HG03175 (cell line): Measurements from ENCODE around the gene FNDC3B.
A peak's percentile ranks its signal among the peaks of the same experiment; 100 is the strongest.

Source experiments
- ATAC-seq: cut with Tn5 transposase; IDR thresholded peaks from one replicate; pipeline ENCODE4 v1.9.1; 2021; ENCODE audit warnings: mild to moderate bottlenecking, moderate library complexity; ENCODE audit not compliant: unreplicated experiment

FNDC3B gene

DNA sequence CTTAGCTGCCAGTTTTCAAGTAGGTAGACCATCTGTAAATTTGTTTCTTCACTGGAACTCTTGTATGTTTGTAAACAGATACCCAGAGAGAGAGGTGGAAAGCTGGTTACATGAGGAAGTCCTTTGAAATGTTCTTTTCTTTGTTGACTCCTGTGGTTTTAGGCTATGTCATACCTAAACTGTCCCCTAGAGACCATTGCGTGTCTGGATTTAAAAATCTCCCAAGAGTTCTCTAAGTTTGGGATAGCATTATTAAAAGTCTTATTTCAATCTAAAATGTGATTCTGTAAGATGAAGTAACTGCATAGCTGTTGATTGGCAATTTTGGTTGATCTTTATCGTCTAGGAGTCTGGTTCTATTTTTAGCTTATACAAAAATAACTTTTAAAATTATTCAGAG lies 281.7 kb downstream of the FNDC3B start:
- ATAC-seq, result peak; percentile 38

DNA sequence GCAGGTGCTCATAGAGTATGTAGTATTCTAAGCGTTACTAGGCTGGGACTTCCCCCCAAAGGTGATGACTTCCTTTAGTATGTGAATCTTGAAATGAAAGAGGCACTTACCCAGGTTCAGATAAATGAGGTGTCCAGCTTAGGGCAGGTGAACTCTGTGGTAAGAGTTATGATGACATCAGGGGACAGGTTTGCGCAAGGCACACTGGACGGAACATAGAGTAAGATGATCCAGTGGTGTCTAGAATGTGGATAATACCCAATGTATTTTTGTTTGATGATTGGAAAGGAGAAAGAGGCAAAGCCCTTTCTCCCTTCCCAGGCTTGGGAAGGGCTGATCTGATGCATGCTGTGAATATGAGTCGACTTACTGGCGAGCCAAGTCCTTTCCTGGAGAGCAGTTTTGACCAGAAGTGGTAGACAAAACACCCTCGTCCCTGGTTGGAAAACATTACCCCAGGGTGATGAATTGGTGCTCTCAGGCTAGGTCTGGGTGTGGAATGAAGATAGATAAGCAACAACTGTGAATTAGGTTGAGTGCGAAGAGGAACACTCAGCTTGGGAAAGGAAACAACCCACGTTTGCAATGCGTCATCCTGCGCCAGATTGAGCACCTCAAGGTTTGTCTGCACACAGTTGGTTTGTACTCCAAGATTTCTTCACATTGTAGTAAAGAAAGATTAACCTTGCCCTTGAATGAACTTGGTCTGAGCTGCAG lies 284.7 kb downstream of the FNDC3B start:
- ATAC-seq, result no peak

DNA sequence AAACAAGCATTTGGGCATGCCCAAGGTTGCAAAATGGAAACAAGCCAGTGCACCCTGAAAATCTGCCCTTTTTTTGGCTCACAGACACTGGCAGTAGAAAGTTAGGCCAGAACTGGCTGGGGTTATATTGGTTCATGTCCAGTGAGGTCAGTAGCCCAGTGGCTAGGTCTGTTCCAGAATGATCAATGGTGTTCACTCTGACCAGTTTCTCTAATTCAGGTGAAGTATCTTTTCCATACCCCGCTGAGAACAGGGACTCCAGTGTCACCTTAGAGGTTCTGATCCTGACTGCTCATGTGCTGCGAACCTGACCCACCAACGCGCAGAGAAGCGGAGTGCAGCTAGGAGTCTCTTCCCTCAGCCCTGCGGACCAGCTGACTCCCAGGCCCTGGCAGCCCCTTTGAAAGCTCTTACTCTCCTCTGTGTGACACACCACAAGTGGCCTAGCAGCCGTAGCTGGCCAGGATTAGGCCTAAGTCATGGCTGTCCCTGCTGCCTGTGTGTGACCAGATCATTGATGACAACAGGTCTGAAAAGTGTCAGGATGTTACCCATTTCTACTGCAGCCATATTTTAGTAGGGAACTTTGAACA lies 285.3 kb downstream of the FNDC3B start:
- no peak for ATAC-seq

- no peak for ATAC-seq
Observed at GRCh38 chr3:172325461-172325860, 286.1 kb downstream of the FNDC3B start.

- ATAC-seq, result no peak
Observed at GRCh38 chr3:172326993-172327392, 287.6 kb downstream of the FNDC3B start.

DNA sequence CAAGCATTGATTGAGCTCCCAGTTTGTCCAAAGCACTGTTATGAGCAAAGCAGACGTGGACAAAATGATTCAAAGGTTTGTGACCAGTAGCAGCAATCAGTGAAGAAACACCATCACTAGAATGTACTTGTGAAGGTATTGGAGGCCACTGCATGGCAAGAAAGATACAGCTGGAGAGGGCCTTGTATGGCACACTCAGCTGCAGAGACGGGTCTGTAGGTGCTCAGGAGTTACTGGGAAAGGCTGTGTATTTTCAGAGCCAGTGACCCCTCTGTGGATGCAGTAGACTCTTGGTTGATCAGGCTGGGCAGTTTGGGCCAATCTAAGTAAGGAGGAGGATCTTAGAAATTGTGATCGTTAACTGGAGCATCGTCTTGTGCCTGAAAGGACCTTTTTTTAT lies 288.9 kb downstream of the FNDC3B start:
- ATAC-seq, result no peak

DNA sequence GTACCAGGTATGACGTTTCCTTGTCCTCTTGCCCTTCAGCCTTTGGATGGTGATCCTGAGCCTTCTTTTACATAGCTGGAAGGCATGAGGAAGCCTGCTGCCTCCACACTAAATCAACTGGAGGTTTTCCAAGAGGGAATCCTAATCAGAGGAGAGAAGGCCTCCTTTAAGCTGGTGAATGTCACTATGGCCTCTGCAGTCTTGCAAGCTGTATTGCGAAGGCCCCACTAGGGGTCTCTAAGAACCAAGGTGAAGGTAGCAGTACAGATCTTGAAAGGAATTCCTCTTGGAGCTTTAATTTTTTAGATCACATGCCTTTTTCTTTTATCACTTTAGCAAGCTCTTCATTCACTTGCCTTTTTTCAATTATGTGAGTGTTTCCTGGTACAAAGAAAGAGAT lies 289.7 kb downstream of the FNDC3B start:
- ATAC-seq, result no peak

DNA sequence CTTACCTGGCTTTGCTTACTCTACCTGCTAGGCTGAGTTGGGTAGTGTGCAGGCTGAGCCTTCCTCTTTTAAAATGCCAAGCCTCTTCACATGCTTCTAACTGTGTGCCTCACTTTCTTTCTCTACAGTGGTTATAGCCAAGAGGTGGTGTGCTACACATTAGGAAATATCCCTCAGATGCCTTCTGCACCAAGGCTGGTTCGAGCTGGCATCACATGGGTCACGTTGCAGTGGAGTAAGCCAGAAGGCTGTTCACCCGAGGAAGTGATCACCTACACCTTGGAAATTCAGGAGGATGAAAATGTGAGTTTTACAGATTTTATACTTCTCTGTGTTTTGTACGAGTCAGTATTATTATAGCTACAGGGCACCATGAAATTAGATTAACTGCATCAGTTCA lies 291.0 kb downstream of the FNDC3B start:
- ATAC-seq, result no peak

- peak; percentile 84 for ATAC-seq
Observed at GRCh38 chr3:172332256-172333041, 293.1 kb downstream of the FNDC3B start.

GRCh38 chr3:172333042-172333377 lies 293.6 kb downstream of the FNDC3B start:
- ATAC-seq, result no peak

GRCh38 chr3:172333692-172334457 lies 294.5 kb downstream of the FNDC3B start:
- ATAC-seq, result no peak

GRCh38 chr3:172334671-172335207 lies 295.4 kb downstream of the FNDC3B start:
- no peak for ATAC-seq

GRCh38 chr3:172339892-172340291 lies 300.5 kb downstream of the FNDC3B start:
- ATAC-seq, result no peak

DNA sequence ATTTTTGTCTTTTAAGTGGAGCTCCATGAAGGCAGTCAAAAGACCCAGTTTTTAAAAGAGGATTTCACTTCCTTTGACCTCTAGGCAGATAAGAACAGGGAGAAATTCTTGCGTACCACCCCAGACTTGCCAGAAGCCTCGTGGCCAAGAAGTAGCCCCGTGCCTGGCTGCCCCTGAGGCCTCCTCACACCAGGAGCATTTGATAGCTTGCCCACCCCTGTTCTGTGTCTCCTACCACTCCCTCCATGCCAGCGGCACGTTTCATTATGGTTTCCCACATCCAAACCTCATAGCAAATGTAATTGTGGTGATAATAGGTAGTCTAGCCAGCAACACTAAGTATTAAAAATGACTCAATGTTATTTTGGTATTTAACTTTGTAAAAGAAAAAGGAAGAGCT lies 301.2 kb downstream of the FNDC3B start:
- no peak for ATAC-seq

GRCh38 chr3:172341482-172342059 lies 302.2 kb downstream of the FNDC3B start:
- peak; percentile 78 for ATAC-seq

GRCh38 chr3:172342097-172342659 lies 302.8 kb downstream of the FNDC3B start:
- no peak for ATAC-seq

DNA sequence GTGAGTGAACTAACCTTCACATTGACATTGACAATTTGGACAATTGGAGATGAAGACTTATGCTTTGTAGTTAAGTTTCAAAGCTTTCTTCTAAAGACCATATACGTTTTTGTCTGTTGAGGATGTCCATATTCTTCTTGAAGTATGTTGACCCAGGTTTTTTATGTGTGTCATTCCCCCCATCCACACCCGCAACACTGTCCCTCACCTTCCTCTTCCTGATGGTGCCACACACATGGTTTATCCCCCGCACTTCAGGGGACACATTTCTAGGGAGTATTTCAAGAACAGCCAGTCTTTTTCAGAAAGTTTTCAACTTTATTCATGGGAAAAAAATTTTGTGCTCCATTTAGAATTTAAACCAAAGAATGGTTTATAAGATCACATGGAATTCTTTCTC lies 303.7 kb downstream of the FNDC3B start:
- no peak for ATAC-seq

GRCh38 chr3:172343979-172344378 lies 304.6 kb downstream of the FNDC3B start:
- ATAC-seq, result no peak

DNA sequence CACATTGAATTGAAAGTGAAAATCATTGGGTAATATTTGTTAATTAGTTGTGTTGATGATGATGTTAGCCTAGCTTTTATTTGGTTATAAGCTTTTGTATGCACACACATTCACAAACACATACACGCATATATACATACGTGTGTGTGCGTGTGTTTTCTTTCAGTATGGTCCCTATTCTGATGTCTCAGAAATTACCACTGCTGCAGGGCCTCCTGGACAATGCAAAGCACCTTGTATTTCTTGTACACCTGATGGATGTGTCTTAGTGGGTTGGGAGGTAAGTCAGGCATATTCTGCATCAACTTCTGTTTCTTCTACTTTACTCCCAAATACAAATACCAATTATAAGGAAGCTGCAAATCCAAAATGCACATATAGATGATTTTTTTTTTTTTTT lies 306.8 kb downstream of the FNDC3B start:
- no peak for ATAC-seq

DNA sequence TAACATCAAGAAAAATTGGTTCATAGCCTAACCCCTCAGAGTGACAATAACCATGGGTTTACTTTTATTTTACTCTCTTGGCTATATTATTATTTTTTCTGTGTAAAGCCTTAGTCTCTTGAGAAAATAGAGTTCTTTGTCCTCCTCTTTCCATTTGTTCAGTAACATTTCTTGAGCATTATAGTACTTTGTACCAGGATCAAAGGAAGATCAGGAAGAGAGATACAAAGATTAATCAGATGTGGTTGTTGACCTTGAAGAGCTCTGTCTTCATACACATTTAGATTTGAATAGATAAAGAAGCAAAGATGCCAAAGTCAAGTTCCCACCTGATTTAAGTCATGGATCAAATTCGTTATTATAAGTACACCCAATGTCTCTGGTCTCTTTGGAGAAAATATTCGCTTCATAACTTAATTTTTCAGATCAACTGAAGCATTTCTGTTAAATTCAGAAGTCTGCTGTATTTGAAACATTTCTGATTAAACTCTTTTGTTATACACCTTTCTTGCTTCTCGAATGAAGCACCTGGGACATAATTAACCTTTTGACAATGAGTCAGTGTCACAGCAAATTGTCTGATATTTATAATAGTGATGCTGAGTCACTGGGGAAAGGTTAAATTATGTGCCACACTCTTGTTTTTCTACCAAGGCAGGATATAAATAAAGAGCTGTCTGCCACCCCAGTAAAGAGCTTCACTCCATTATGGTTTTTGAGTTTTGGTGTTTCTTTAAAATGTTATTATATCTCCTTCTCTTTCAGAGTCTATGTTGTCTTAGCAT lies 308.7 kb downstream of the FNDC3B start:
- no peak for ATAC-seq
